GM23338 (cell line): ENCODE data around the gene NPR2.

Experiments used
- CREB1 ChIP-seq: fragments of 250-450 bp; sonication (Bioruptor Pico); IDR thresholded peaks from 2 replicates; pipeline ENCODE4 v1.5.0; 2020; ENCODE audit warnings: low read depth, mild to moderate bottlenecking, moderate library complexity
- CTCF ChIP-seq, 2 experiments: fragments of 200-600 bp in 1 of 2; sonication (generic) in 1 of 2; conservative IDR thresholded peaks; 2 replicates each; pipeline versions ENCODE4 v1.5.1 to v1.6.1; 2016 to 2017; ENCODE audit warnings: antibody characterized with exemption in 2 of 2, low read depth in 2 of 2, mild to moderate bottlenecking in 2 of 2, moderate library complexity in 1 of 2
- ETS1 ChIP-seq: IDR thresholded peaks from 2 replicates; pipeline ENCODE4 v1.6.1; 2016; ENCODE audit warnings: antibody characterized with exemption
- EZH2 ChIP-seq: fragments of 200-600 bp; sonication (generic); IDR thresholded peaks from one replicate; pipeline ENCODE4 v1.8.0; 2017; ENCODE audit warnings: antibody characterized with exemption, mild to moderate bottlenecking, low read depth; ENCODE audit not compliant: unreplicated experiment
- EZH2phosphoT487 ChIP-seq: fragments of 200-600 bp; sonication (generic); IDR thresholded peaks from one replicate; pipeline ENCODE4 v1.8.1; 2018; ENCODE audit warnings: antibody characterized with exemption; ENCODE audit not compliant: unreplicated experiment
- JUNB ChIP-seq: IDR thresholded peaks from one replicate; pipeline ENCODE4 v1.6.1; 2016; ENCODE audit warnings: antibody characterized with exemption; ENCODE audit not compliant: unreplicated experiment
- NANOG ChIP-seq: IDR thresholded peaks from 2 replicates; pipeline ENCODE4 v1.6.1; 2016; ENCODE audit warnings: antibody characterized with exemption, borderline replicate concordance
- POLR2AphosphoS5 ChIP-seq: IDR thresholded peaks from 2 replicates; pipeline ENCODE4 v1.6.1; 2016; ENCODE audit warnings: antibody characterized with exemption, low read depth
- REST ChIP-seq: IDR thresholded peaks from one replicate; pipeline ENCODE4 v1.6.1; 2018; ENCODE audit warnings: antibody characterized with exemption; ENCODE audit not compliant: unreplicated experiment
- STAT1 ChIP-seq: IDR thresholded peaks from one replicate; pipeline ENCODE4 v1.6.1; 2016; ENCODE audit warnings: antibody characterized with exemption; ENCODE audit not compliant: unreplicated experiment
- ZNF114 ChIP-seq: fragments of 250-450 bp; sonication (Bioruptor Pico); IDR thresholded peaks from 2 replicates; pipeline ENCODE4 v1.5.0; 2020; ENCODE audit warnings: mild to moderate bottlenecking, moderate library complexity
- ZNF331 ChIP-seq: fragments of 250-450 bp; sonication (Bioruptor Pico); IDR thresholded peaks from 2 replicates; pipeline ENCODE4 v1.5.0; 2020; ENCODE audit warnings: low read depth, mild to moderate bottlenecking, moderate library complexity
- ZNF462 ChIP-seq: fragments of 250-450 bp; sonication (Bioruptor Pico); IDR thresholded peaks from 2 replicates; pipeline ENCODE4 v1.5.0; 2020; ENCODE audit warnings: mild to moderate bottlenecking, moderate library complexity

GRCh38 chr9:35757892-35758275 is 33.5 kb upstream of the NPR2 start:
- TF ChIP-seq EZH2phosphoT487 = no peak
- TF ChIP-seq CTCF (conservative IDR thresholded peaks at IDR 0.05; ENCODE audit: low read depth in 2 of 2) = no peak
- no peak for TF ChIP-seq EZH2
- no peak for TF ChIP-seq STAT1
- TF ChIP-seq REST = no peak
- TF ChIP-seq CREB1 (CRISPR knock-in tag) = no peak
- no peak for TF ChIP-seq ETS1
- TF ChIP-seq POLR2AphosphoS5 = no peak
- TF ChIP-seq JUNB = no peak
- TF ChIP-seq ZNF331 (CRISPR knock-in tag) = no peak
- no peak for TF ChIP-seq NANOG
- TF ChIP-seq ZNF114 (CRISPR knock-in tag) = no peak
- no peak for TF ChIP-seq ZNF462
